ENCODE measurements around the gene PRAME.

- TF ChIP-seq CTCF (conservative IDR thresholded peaks at IDR 0.05; ENCODE audit: low read length) (no peak), EZH2phosphoT487 (IDR thresholded peaks at IDR 0.05; ENCODE audit: borderline replicate concordance) (no peak)
Measured at GRCh38 chr22:22579869-22580604, 21.0 kb upstream of the PRAME start.
